ENCODE measurements around the gene NEDD4L. TPM values are rescaled to one million over a fixed set of nuclear protein-coding genes. Genes with fewer than 3 reads are reported as not detected.

Gene NEDD4L
- total RNA-seq, 1 donor, result 31.5 TPM

DNA sequence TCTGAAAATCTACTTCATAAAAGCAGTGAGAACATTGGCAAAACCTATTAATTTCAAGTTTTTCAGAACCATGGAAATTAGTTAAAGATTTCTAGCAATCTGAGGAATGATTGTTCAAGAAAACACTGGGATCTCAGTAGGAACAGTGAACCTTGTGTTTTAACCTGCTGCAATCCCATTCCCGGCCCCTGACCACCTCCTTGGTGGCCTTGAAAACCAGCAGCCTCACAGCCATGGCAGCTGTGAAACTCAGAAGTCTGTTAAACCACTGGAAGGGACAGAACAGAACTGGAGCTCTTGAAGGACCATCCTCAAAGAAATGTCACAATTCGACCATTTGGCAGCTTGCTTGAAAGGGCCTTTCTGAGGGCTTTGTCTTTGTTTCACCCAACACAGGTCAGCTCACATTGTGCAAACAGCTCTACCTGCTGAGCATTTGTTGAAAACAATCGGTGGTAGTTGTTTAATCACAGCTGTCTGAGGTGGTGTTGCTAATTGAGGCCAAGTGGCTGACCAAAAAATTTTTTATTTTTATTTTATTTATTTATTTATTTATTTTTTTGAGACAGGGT is 25.8 kb downstream of the NEDD4L start:
- no peak for DNase-seq (ENCODE audit: low read depth)
- TF ChIP-seq, protein P1, sequence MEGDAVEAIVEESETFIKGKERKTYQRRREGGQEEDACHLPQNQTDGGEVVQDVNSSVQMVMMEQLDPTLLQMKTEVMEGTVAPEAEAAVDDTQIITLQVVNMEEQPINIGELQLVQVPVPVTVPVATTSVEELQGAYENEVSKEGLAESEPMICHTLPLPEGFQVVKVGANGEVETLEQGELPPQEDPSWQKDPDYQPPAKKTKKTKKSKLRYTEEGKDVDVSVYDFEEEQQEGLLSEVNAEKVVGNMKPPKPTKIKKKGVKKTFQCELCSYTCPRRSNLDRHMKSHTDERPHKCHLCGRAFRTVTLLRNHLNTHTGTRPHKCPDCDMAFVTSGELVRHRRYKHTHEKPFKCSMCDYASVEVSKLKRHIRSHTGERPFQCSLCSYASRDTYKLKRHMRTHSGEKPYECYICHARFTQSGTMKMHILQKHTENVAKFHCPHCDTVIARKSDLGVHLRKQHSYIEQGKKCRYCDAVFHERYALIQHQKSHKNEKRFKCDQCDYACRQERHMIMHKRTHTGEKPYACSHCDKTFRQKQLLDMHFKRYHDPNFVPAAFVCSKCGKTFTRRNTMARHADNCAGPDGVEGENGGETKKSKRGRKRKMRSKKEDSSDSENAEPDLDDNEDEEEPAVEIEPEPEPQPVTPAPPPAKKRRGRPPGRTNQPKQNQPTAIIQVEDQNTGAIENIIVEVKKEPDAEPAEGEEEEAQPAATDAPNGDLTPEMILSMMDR (IDR thresholded peaks at IDR 0.05; ENCODE audit: insufficient read depth, low read depth, low read length), result no peak

DNA sequence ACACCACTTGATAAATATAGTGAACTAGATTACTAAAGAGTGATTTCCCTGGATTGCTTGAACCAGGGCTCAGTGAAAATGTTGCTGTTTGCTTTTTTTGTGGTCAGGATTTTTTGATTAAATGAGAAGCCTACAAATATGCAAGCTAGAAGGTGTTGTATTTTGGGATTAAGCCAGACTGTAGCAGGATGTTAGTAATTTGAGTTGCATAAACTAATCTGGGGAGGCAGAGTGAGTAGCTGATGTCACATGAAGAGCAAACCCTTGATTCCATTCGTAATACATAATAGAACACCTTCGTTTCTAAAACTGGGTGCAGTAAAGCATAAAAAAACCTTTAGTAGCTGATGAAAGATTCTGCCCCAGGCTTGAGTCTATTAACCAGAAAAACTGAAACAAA is 32.0 kb downstream of the NEDD4L start:
- no peak for DNase-seq (ENCODE audit: low read depth)
- TF ChIP-seq, protein P1 (IDR thresholded peaks at IDR 0.05; ENCODE audit: insufficient read depth, low read depth, low read length), result no peak
- H3K4me3 ChIP-seq (ENCODE audit: low read depth, low read length), result no peak overlapping the region

More for the DNA sequence above, 25.8 kb downstream of the NEDD4L start:
- H3K4me3 ChIP-seq (ENCODE audit: low read depth, low read length), result no peak overlapping the region

DNA sequence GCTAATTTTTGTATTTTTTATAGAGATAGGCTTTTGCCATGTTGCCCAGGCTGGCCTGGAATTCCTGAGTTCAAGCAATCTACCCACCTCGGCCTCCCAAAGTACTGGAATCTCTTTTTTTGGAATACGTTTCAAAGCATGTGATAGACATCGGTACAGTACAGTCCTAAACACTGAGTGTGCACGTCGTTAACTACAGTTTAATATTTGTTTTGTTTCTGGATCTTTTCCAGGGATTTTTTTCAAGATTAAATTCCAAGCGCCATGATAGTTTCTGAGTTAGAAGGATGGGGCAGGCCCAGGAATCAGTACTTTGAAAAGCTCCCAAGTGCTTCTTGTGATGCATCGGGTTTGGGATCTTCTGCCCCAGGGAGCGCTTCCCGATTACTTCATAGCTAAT is 33.3 kb downstream of the NEDD4L start:
- no peak for DNase-seq (ENCODE audit: low read depth)
- no peak overlapping the region for H3K4me3 ChIP-seq (ENCODE audit: low read depth, low read length)
- TF ChIP-seq, protein P1 (IDR thresholded peaks at IDR 0.05; ENCODE audit: insufficient read depth, low read depth, low read length), result no peak

DNA sequence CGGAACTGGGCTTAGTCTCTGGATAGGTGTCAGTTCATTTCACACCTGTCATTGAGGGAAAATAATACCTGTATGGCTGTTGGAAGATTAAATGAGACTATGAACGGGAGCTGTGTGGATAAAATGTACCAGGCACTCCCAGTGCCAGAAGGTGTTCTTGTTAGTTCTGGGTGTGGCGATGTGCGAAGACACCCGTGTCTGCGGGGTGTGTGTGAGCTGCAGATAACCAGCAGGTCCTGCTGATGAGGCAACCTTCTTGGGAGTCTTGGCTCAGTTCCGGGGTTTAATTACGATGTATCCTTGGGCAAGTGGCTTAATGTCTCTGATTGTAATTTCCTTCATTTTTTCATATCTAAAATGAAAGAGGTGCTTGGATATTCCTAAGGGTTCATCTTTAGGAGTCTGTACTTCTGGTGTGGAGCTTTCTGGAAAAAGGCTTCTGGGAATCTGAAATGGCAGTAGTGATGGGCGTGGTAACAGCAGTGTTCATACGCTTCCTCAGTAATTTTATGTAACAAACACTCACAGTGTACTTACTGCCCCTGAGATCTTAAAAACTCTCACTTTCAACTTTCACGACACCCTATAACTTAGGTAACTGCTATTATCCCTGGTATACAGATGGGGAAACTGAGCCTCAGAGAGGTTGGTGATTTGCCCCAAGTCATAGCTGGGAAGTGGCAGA is 35.0 kb downstream of the NEDD4L start:
- no peak for DNase-seq (ENCODE audit: low read depth)
- H3K4me3 ChIP-seq (ENCODE audit: low read depth, low read length), result no peak overlapping the region
- TF ChIP-seq, protein P1 (IDR thresholded peaks at IDR 0.05; ENCODE audit: insufficient read depth, low read depth, low read length), result no peak

DNA sequence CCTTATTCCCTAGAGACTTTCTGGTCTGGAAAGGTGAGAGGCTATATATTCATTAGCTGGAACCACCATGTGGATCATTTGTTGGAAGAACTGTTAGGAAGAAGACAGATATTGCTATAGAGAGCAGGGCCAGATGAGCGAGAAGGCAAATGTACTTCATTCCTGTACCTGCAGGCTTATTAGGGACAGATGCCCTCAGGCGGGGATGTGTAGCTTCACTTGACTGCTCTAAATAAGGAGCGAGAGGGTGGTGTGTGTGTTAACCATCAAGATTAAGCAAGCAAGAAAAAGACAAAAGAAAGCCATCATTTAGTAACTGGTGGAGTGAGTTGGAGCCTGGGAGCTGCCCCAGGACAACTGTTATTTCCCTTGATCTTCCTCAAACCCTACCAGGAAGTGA is 36.4 kb downstream of the NEDD4L start:
- TF ChIP-seq, protein P1 (IDR thresholded peaks at IDR 0.05; ENCODE audit: insufficient read depth, low read depth, low read length), result no peak

DNA sequence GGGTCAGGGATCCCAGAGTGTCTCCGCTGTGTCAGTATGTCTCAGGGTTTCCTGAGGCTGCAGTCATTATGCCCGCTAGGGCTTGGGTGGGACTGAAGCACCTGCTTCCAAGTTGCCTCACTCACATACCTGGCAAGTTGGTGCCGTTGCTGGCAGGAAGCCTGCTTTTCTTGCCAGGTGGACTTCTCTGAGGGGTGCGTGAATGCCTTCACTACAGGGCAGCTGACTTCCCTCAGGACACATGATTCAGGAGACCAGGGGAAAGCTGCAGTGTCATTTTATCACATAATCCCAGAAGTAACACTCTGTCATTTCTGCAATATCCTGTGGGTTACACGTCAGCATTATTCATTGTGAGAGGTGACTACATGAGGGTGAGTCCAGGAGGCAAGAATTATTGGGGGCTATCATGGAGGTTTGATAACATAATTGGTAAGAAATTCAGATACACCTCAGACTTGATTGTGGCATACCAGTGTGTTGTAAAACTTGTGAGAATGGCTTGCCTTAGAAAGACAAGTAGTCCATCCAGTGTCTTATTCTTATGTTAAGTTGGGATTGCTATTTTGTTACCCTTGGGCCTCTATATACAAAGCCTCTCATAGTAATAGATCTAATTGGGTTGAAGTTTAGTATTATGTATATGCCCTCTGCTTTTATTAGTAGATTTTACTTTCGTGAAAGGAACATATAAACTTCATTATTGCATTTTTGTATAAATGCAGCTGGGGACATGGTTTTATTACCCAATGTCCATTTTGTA is 44.1 kb downstream of the NEDD4L start:
- no peak for DNase-seq (ENCODE audit: low read depth)
- no peak overlapping the region for H3K4me3 ChIP-seq (ENCODE audit: low read depth, low read length)
- TF ChIP-seq, protein P1 (IDR thresholded peaks at IDR 0.05; ENCODE audit: insufficient read depth, low read depth, low read length), result no peak

More for the DNA sequence above, 36.4 kb downstream of the NEDD4L start:
- no peak for DNase-seq (ENCODE audit: low read depth)
- H3K4me3 ChIP-seq (ENCODE audit: low read depth, low read length), result no peak overlapping the region

All from fibroblast of villous mesenchyme (primary cell).